ENCODE results near the gene RDH13.
A peak's percentile ranks its signal among the peaks of the same experiment; 100 is the strongest.
"Not testable (repeated sequence)": the region's sequence is repeated elsewhere in the genome, so short reads cannot be mapped to it uniquely, and the experiment has no call there.

The RDH13 gene

DNA sequence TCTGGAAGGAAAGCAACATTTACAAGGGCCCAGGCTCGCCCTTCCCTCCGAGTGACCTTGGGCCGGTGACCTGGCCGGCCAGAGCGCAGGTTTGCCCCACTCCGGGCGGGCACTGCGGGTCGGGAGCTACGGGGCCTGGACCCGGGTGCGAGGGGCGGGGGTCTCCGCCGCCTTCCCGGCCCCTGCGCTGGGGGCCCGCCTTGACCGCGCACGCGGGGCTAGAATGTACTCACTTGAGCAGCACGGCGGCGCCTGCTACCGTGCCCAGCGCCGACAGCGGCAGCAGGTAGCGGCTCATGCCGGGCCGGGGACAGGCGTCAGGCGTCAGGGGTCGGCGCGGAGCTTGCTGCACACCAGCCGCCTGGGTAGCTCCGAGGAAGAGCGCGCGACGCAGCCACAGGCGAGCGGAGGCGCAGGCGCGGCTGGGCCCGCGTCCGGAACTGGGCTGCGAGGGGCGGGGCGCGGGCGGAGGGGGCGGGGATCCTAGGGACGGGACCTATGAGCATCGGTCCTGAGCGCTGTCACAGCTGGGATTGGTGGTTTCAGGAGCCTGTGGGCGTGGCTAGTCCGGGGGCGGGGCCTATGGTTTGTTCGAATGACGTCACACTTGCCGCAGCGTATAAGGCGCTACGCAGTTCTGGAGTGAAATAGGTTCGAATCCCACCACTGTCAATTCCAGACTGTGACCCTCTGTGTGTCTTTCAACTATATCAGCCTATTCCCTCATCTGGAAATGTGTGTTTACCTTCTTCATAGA, at the start of gene RDH13:
Gene RDH13, minus strand, starts transcription at position 414 of the 757 bp plus-strand sequence. Its CDS starts 116 bp downstream, at position 298.
- no peaks in the 10 kb centered on the region for H3K4me1 ChIP-seq (ENCODE audit: low read depth, poor library complexity, severe bottlenecking)
- peaks cover 17% of the 10 kb centered on the region for H3K27me3 ChIP-seq (ENCODE audit: insufficient read depth, low read depth)
- H3K36me3 ChIP-seq (ENCODE audit: insufficient read depth) = no peaks in the 10 kb centered on the region
- H3K4me2 ChIP-seq = peak within 1 kb of the TSS; percentile 14
- H3K9ac ChIP-seq = peak within 1 kb of the TSS; percentile 61; the same call in 1 of the 2 replicates
- H4K20me1 ChIP-seq (ENCODE audit: insufficient read depth) = no peaks in the 10 kb centered on the region
- peaks cover 10% of the 10 kb centered on the region; the same call in 1 of the 2 replicates for H3K79me2 ChIP-seq (ENCODE audit: insufficient read depth, low read depth)
- H3K4me3 ChIP-seq (IDR thresholded peaks at IDR 0.05; ENCODE audit: insufficient read depth, low read depth, low read length) = no peak within 1 kb of the TSS
- TF ChIP-seq CTCF (conservative IDR thresholded peaks at IDR 0.05; ENCODE audit: low read depth, low read length) = no peak
- no peak within 1 kb of the TSS; the same call in 1 of the 2 replicates for H3K27ac ChIP-seq
- peak within 1 kb of the TSS; percentile 28 for H2AFZ ChIP-seq (ENCODE audit: low read depth)

GRCh38 chr19:55112246-55112776, 49.4 kb upstream of the RDH13 start:
- no peaks in the 10 kb centered on the region for H3K27me3 ChIP-seq (ENCODE audit: insufficient read depth, low read depth)
- peaks cover 40% of the 10 kb centered on the region for H3K79me2 ChIP-seq (ENCODE audit: insufficient read depth, low read depth)
- H3K4me2 ChIP-seq = no peak overlapping the region
- no peak overlapping the region for H2AFZ ChIP-seq (ENCODE audit: low read depth)
- TF ChIP-seq CTCF (conservative IDR thresholded peaks at IDR 0.05; ENCODE audit: low read depth, low read length) = no peak
- peaks cover 6% of the 10 kb centered on the region for H3K4me1 ChIP-seq (ENCODE audit: low read depth, poor library complexity, severe bottlenecking)
- H3K36me3 ChIP-seq (ENCODE audit: insufficient read depth) = no peaks in the 10 kb centered on the region
- H3K27ac ChIP-seq = no peak overlapping the region
- no peak overlapping the region for H3K9ac ChIP-seq
- H4K20me1 ChIP-seq (ENCODE audit: insufficient read depth) = no peaks in the 10 kb centered on the region
- no peak overlapping the region for H3K4me3 ChIP-seq (IDR thresholded peaks at IDR 0.05; ENCODE audit: insufficient read depth, low read depth, low read length)

GRCh38 chr19:55111238-55111831, 48.4 kb upstream of the RDH13 start:
- H3K4me1 ChIP-seq (ENCODE audit: low read depth, poor library complexity, severe bottlenecking) = peaks cover 6% of the 10 kb centered on the region
- peaks cover 33% of the 10 kb centered on the region for H3K79me2 ChIP-seq (ENCODE audit: insufficient read depth, low read depth)
- TF ChIP-seq CTCF (conservative IDR thresholded peaks at IDR 0.05; ENCODE audit: low read depth, low read length) = no peak
- H3K9ac ChIP-seq = no peak overlapping the region
- no peaks in the 10 kb centered on the region for H3K36me3 ChIP-seq (ENCODE audit: insufficient read depth)
- no peak overlapping the region for H3K4me2 ChIP-seq
- no peak overlapping the region for H3K27ac ChIP-seq
- no peaks in the 10 kb centered on the region for H4K20me1 ChIP-seq (ENCODE audit: insufficient read depth)
- H3K4me3 ChIP-seq (IDR thresholded peaks at IDR 0.05; ENCODE audit: insufficient read depth, low read depth, low read length) = no peak overlapping the region
- no peaks in the 10 kb centered on the region for H3K27me3 ChIP-seq (ENCODE audit: insufficient read depth, low read depth)
- no peak overlapping the region for H2AFZ ChIP-seq (ENCODE audit: low read depth)

- Histone ChIP-seq H3K4me1 (ENCODE audit: low read depth, poor library complexity, severe bottlenecking) (no peaks in the 10 kb centered on the region), H2AFZ (ENCODE audit: low read depth) (no peak overlapping the region), H3K9ac (no peak overlapping the region), H3K27me3 (ENCODE audit: insufficient read depth, low read depth) (no peaks in the 10 kb centered on the region), H3K4me3 (IDR thresholded peaks at IDR 0.05; ENCODE audit: insufficient read depth, low read depth, low read length) (no peak overlapping the region), H3K4me2 (no peak overlapping the region), H3K27ac (no peak overlapping the region), H3K79me2 (ENCODE audit: insufficient read depth, low read depth) (peaks cover 16% of the 10 kb centered on the region; the same call in 1 of the 2 replicates), H3K36me3 (ENCODE audit: insufficient read depth) (no peaks in the 10 kb centered on the region), H4K20me1 (ENCODE audit: insufficient read depth) (no peaks in the 10 kb centered on the region)
- TF ChIP-seq CTCF (conservative IDR thresholded peaks at IDR 0.05; ENCODE audit: low read depth, low read length) = no peak
Observed at GRCh38 chr19:55109527-55110291, 46.8 kb upstream of the RDH13 start.

- H4K20me1 ChIP-seq (ENCODE audit: insufficient read depth); H2AFZ ChIP-seq (ENCODE audit: low read depth); H3K4me3 ChIP-seq (IDR thresholded peaks at IDR 0.05; ENCODE audit: insufficient read depth, low read depth, low read length); H3K4me2 ChIP-seq; H3K4me1 ChIP-seq (ENCODE audit: low read depth, poor library complexity, severe bottlenecking); H3K79me2 ChIP-seq (ENCODE audit: insufficient read depth, low read depth); H3K36me3 ChIP-seq (ENCODE audit: insufficient read depth); H3K27ac ChIP-seq; H3K9ac ChIP-seq; H3K27me3 ChIP-seq (ENCODE audit: insufficient read depth, low read depth): not testable (repeated sequence)
Observed at GRCh38 chr19:55107252-55107651, 44.3 kb upstream of the RDH13 start.

Measured in KMS-11 (cell line).